OCI-LY7 (cell line): ENCODE measurements around the gene RASAL2. TPM values are rescaled to one million over a fixed set of nuclear protein-coding genes. Genes with fewer than 3 reads are reported as not detected.

Experiments used
- BruUV-seq: library from RNA; stranded (reverse); fragments of 400-500 nt; replicated peaks from 2 replicates; lab custom pipeline; 2021; lab: Mats Ljungman, UMichigan
- CTCF ChIA-PET: fragments of 300-600 bp; sonication (Branson Sonifier 250); formaldehyde crosslinking; loops from one replicate; lab custom pipeline; 2022; ENCODE audit warnings: antibody characterized with exemption; ENCODE audit not compliant: unreplicated experiment; lab: Charles Lee
- POLR2A ChIA-PET: fragments of 300-600 bp; sonication (Branson Sonifier 250); formaldehyde crosslinking; loops from one replicate; lab custom pipeline; 2022; ENCODE audit warnings: antibody characterized with exemption; lab: Charles Lee
- DNase-seq: peaks from one replicate; pipeline ENCODE4 v3.0.0-alpha.2; 2015; ENCODE audit warnings: low spot score
- H2AFZ ChIP-seq: fragments of 200-600 bp; sonication (generic), shearing (Covaris generic); 2 replicates; pipeline ENCODE4 v1.6.1; 2014; ENCODE audit warnings: mild to moderate bottlenecking, antibody characterized with exemption, low read length, moderate library complexity
- H3K27ac ChIP-seq: fragments of 200-600 bp; sonication (generic); 2 replicates; pipeline ENCODE4 v1.5.1; 2014; ENCODE audit warnings: mixed run types, low read depth, mild to moderate bottlenecking, moderate library complexity, low read length, inconsistent platforms; ENCODE audit not compliant: poor library complexity, severe bottlenecking
- H3K36me3 ChIP-seq: fragments of 200-600 bp; sonication (generic); 2 replicates; pipeline ENCODE4 v1.6.1; 2014; ENCODE audit warnings: mild to moderate bottlenecking, antibody characterized with exemption, low read length, moderate library complexity, mixed read lengths; ENCODE audit not compliant: insufficient read depth
- H3K4me1 ChIP-seq: fragments of 200-600 bp; sonication (generic); 2 replicates; pipeline ENCODE4 v1.5.1; 2014; ENCODE audit warnings: mild to moderate bottlenecking, low read length; ENCODE audit not compliant: insufficient read depth, poor library complexity, severe bottlenecking
- H3K4me2 ChIP-seq: fragments of 200-600 bp; sonication (generic); 2 replicates; pipeline ENCODE4 v1.6.1; 2014; ENCODE audit warnings: mild to moderate bottlenecking, low read length
- H3K4me3 ChIP-seq: fragments of 200-600 bp; sonication (generic); 2 replicates; pipeline ENCODE4 v1.5.1; 2014; ENCODE audit warnings: mild to moderate bottlenecking, low read depth, low read length; ENCODE audit not compliant: poor library complexity, severe bottlenecking
- H3K79me2 ChIP-seq: fragments of 200-600 bp; sonication (generic); 2 replicates; pipeline ENCODE4 v1.6.1; 2016; ENCODE audit warnings: low read depth, mild to moderate bottlenecking, low read length, moderate library complexity, mixed read lengths; ENCODE audit not compliant: insufficient read depth
- H3K9me2 ChIP-seq: fragments of 200-600 bp; sonication (generic); 2 replicates; pipeline ENCODE4 v1.6.1; 2016; ENCODE audit warnings: mild to moderate bottlenecking, low read length, mixed read lengths; ENCODE audit not compliant: insufficient read depth
- H3K9me3 ChIP-seq: fragments of 200-600 bp; sonication (generic); 2 replicates; pipeline ENCODE4 v1.6.1; 2014; ENCODE audit warnings: mild to moderate bottlenecking, mixed run types, low read length, mixed read lengths
- H4K20me1 ChIP-seq: fragments of 200-600 bp; sonication (generic); 2 replicates; pipeline ENCODE4 v1.6.1; 2014; ENCODE audit warnings: mild to moderate bottlenecking, antibody characterized with exemption, low read length, moderate library complexity, mixed read lengths; ENCODE audit not compliant: insufficient read depth
- EZH2phosphoT487 ChIP-seq: fragments of 200-600 bp; sonication (generic); IDR thresholded peaks from 2 replicates; pipeline ENCODE4 v1.6.1; 2018; ENCODE audit warnings: low read depth, borderline replicate concordance, mild to moderate bottlenecking, mixed run types, antibody characterized with exemption, low read length, moderate library complexity, mixed read lengths
- intact Hi-C: fragments of 100-400 bp; cut with micrococcal nuclease; formaldehyde crosslinking; loops from one replicate; pipeline ENCODE4 v1.10.0; 2022; ENCODE audit not compliant: unreplicated experiment
- total RNA-seq, 2 experiments: library from RNA; depleted of rRNA in 1 of 2; stranded (reverse); fragments of >200 nt in 1 of 2; shearing (Covaris generic) in 1 of 2; gene quantifications; 2 replicates each; pipeline ENCODE4 v1.2.3, GENCODE V29; 2014 to 2022
- TF ChIP-seq, protein P1 (sequence below): fragments of 200-600 bp; sonication (generic); conservative IDR thresholded peaks from 2 replicates; pipeline ENCODE4 v1.5.1; 2014; ENCODE audit warnings: mild to moderate bottlenecking, antibody characterized with exemption, low read length, moderate library complexity, mixed read lengths

RASAL2 gene
- total RNA-seq, 2 experiments from 2014 or later = 0.09 to 0.27 TPM

GRCh38 chr1:178521241-178521640 is 427.3 kb downstream of the RASAL2 start:
- no peak overlapping the region for H2AFZ ChIP-seq
- ChIA-PET POLR2A (no interaction called here), CTCF (no interaction called here)
- H4K20me1 ChIP-seq = no peaks in the 10 kb centered on the region
- H3K27ac ChIP-seq = no peak overlapping the region
- BruUV-seq = no TSS peak
- no peak overlapping the region for H3K4me2 ChIP-seq
- H3K36me3 ChIP-seq = no peaks in the 10 kb centered on the region
- intact Hi-C loops = no loop called here
- H3K9me3 ChIP-seq = no peaks in the 10 kb centered on the region
- no peaks in the 10 kb centered on the region for H3K9me2 ChIP-seq
- no peak for DNase-seq
- H3K4me1 ChIP-seq = no peaks in the 10 kb centered on the region
- TF ChIP-seq EZH2phosphoT487 = no peak
- TF ChIP-seq, protein P1, sequence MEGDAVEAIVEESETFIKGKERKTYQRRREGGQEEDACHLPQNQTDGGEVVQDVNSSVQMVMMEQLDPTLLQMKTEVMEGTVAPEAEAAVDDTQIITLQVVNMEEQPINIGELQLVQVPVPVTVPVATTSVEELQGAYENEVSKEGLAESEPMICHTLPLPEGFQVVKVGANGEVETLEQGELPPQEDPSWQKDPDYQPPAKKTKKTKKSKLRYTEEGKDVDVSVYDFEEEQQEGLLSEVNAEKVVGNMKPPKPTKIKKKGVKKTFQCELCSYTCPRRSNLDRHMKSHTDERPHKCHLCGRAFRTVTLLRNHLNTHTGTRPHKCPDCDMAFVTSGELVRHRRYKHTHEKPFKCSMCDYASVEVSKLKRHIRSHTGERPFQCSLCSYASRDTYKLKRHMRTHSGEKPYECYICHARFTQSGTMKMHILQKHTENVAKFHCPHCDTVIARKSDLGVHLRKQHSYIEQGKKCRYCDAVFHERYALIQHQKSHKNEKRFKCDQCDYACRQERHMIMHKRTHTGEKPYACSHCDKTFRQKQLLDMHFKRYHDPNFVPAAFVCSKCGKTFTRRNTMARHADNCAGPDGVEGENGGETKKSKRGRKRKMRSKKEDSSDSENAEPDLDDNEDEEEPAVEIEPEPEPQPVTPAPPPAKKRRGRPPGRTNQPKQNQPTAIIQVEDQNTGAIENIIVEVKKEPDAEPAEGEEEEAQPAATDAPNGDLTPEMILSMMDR = no peak
- H3K79me2 ChIP-seq = no peaks in the 10 kb centered on the region
- H3K4me3 ChIP-seq = no peak overlapping the region

- POLR2A ChIA-PET = interaction anchor here (0.6 to 1.3 kb wide), 3 partner anchors 12 to 477 kb away, joined by 3 to 5 read pairs (median 3); no protein-coding TSS in a partner anchor
These were observed 433.2 kb downstream of the RASAL2 start for GRCh38 chr1:178527117-178527516.

More at GRCh38 chr1:178527117-178527516, 433.2 kb downstream of the RASAL2 start:
- DNase-seq = no peak
- intact Hi-C loops = no loop called here
- no peaks in the 10 kb centered on the region for H3K36me3 ChIP-seq
- CTCF ChIA-PET = interaction anchor here (3.1 kb wide), 1 partner anchor 476 kb away, joined by 13 read pairs; no protein-coding TSS in a partner anchor
- H3K27ac ChIP-seq = no peak overlapping the region
- H2AFZ ChIP-seq = no peak overlapping the region
- TF ChIP-seq EZH2phosphoT487 = no peak
- TF ChIP-seq, protein P1 = no peak
- H3K9me3 ChIP-seq = no peaks in the 10 kb centered on the region
- no peaks in the 10 kb centered on the region for H3K4me1 ChIP-seq
- no peaks in the 10 kb centered on the region for H4K20me1 ChIP-seq
- no peak overlapping the region for H3K4me2 ChIP-seq
- BruUV-seq = no TSS peak
- no peaks in the 10 kb centered on the region for H3K79me2 ChIP-seq
- H3K9me2 ChIP-seq = no peaks in the 10 kb centered on the region
- H3K4me3 ChIP-seq = no peak overlapping the region
